Chondrocyte (in vitro differentiated cells): ENCODE data around the gene CCDC71. TPM values are rescaled to one million over a fixed set of nuclear protein-coding genes. Genes with fewer than 3 reads are reported as not detected.

Experiments used
- DNase-seq: peaks from one replicate; pipeline ENCODE4 v3.0.0; 2021; ENCODE audit warnings: mixed read lengths, low spot score
- H3K27ac Mint-ChIP-seq: one replicate; pipeline ENCODE4 v1.8.0; 2021; ENCODE audit warnings: mild to moderate bottlenecking, moderate library complexity, mixed read lengths; ENCODE audit not compliant: unreplicated experiment
- H3K27me3 Mint-ChIP-seq: 2 replicates; pipeline ENCODE4 v1.8.0; 2021; ENCODE audit warnings: low read depth, mixed read lengths
- H3K36me3 Mint-ChIP-seq: 2 replicates; pipeline ENCODE4 v1.8.0; 2021; ENCODE audit warnings: low read depth, mixed read lengths
- H3K4me1 Mint-ChIP-seq: 2 replicates; pipeline ENCODE4 v1.8.0; 2021; ENCODE audit warnings: low read depth, mild to moderate bottlenecking, mixed read lengths
- H3K4me3 Mint-ChIP-seq: one replicate; pipeline ENCODE4 v1.8.0; 2021; ENCODE audit warnings: mild to moderate bottlenecking, moderate library complexity, mixed read lengths; ENCODE audit not compliant: unreplicated experiment
- H3K9me3 Mint-ChIP-seq: 2 replicates; pipeline ENCODE4 v1.8.0; 2021; ENCODE audit warnings: low read depth, mixed read lengths
- CTCF ChIP-seq: fragments of 200-600 bp; sonication (generic); IDR thresholded peaks from 2 replicates; pipeline ENCODE4 v1.5.0; 2021; ENCODE audit warnings: antibody characterized with exemption, mild to moderate bottlenecking, moderate library complexity
- total RNA-seq: library from RNA; stranded (reverse); gene quantifications from 3 replicates; pipeline ENCODE4 v1.2.1, GENCODE V29; 2021

CCDC71 gene
- total RNA-seq, 1 donor from 2014 or later = 18.7 TPM

- H3K27me3 Mint-ChIP-seq = no peaks in the 10 kb centered on the region
- H3K9me3 Mint-ChIP-seq = no peaks in the 10 kb centered on the region
- no peak overlapping the region for H3K27ac Mint-ChIP-seq
- no peaks in the 10 kb centered on the region for H3K36me3 Mint-ChIP-seq
- H3K4me3 Mint-ChIP-seq = no peak overlapping the region
- H3K4me1 Mint-ChIP-seq = no peaks in the 10 kb centered on the region
- no peak for TF ChIP-seq CTCF
- no peak for DNase-seq
Observed at GRCh38 chr3:49181351-49181750, 15.2 kb upstream of the CCDC71 start.

GRCh38 chr3:49180116-49180515 is 14.0 kb upstream of the CCDC71 start:
- no peaks in the 10 kb centered on the region for H3K27me3 Mint-ChIP-seq
- H3K4me3 Mint-ChIP-seq = no peak overlapping the region
- H3K36me3 Mint-ChIP-seq = no peaks in the 10 kb centered on the region
- H3K27ac Mint-ChIP-seq = no peak overlapping the region
- no peak for DNase-seq
- no peaks in the 10 kb centered on the region for H3K4me1 Mint-ChIP-seq
- no peak for TF ChIP-seq CTCF
- H3K9me3 Mint-ChIP-seq = no peaks in the 10 kb centered on the region

- DNase-seq = no peak
- H3K27me3 Mint-ChIP-seq = no peaks in the 10 kb centered on the region
- peaks cover 3% of the 10 kb centered on the region for H3K36me3 Mint-ChIP-seq
- no peaks in the 10 kb centered on the region for H3K9me3 Mint-ChIP-seq
- peaks cover 22% of the 10 kb centered on the region for H3K4me1 Mint-ChIP-seq
- no peak overlapping the region for H3K27ac Mint-ChIP-seq
- H3K4me3 Mint-ChIP-seq = no peak overlapping the region
- no peak for TF ChIP-seq CTCF
Observed at GRCh38 chr3:49177073-49177472, 10.9 kb upstream of the CCDC71 start.

GRCh38 chr3:49175530-49175929 is 9.4 kb upstream of the CCDC71 start:
- no peak for TF ChIP-seq CTCF
- H3K36me3 Mint-ChIP-seq = peaks cover 3% of the 10 kb centered on the region
- H3K27ac Mint-ChIP-seq = no peak overlapping the region
- H3K4me1 Mint-ChIP-seq = peaks cover 31% of the 10 kb centered on the region
- no peaks in the 10 kb centered on the region for H3K27me3 Mint-ChIP-seq
- H3K4me3 Mint-ChIP-seq = no peak overlapping the region
- DNase-seq = no peak
- H3K9me3 Mint-ChIP-seq = no peaks in the 10 kb centered on the region

GRCh38 chr3:49174397-49174985 is 8.4 kb upstream of the CCDC71 start:
- peak overlapping the region; percentile 57 for H3K27ac Mint-ChIP-seq
- no peaks in the 10 kb centered on the region for H3K9me3 Mint-ChIP-seq
- H3K4me1 Mint-ChIP-seq = peaks cover 31% of the 10 kb centered on the region
- no peak for DNase-seq
- H3K27me3 Mint-ChIP-seq = no peaks in the 10 kb centered on the region
- peaks cover 3% of the 10 kb centered on the region for H3K36me3 Mint-ChIP-seq
- no peak for TF ChIP-seq CTCF
- H3K4me3 Mint-ChIP-seq = no peak overlapping the region
